Activated gamma-delta T cell (primary cell): ENCODE results near the gene GSN.
"Not testable (repeated sequence)": the region's sequence is repeated elsewhere in the genome, so short reads cannot be mapped to it uniquely, and the experiment has no call there.

Experiments
- DNase-seq: peaks from one replicate; lab custom pipeline; 2025; lab: John Stamatoyannopoulos, UW

The GSN gene

GRCh38 chr9:121288673-121289025 is 20.7 kb downstream of the GSN start:
- no peak for DNase-seq

- no peak for DNase-seq
These were observed 21.2 kb downstream of the GSN start for GRCh38 chr9:121289026-121289771.

DNA sequence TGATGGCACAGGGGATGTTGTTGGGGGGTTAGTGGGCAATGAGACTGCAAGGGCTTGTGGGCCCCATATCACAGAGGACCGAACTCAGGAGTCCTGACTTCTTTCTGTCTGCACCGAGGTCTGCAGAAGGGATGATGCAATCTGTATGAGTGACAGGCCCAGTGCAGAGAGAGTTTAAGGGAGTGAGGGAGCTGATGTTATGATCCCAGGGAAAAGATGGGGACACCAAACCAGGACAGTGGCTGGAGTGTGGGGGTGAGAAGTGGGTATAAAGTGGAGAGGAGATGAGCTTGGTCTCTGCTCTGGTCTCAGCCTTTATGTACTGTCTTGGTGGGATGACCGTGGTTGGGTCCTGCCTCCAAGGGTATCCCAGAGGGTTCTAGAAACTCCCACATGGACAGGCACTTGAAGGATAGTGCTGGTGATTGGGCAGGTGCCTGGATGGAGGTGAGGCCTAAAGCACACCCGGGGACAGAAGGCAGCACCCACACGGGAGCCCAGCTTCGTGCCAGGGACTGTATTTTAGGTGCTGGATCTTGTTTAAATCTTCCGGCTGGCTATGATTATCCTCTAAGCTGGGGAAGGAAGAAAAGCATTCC is 21.9 kb downstream of the GSN start:
- no peak for DNase-seq

- DNase-seq, result not testable (repeated sequence)
These were observed 23.6 kb downstream of the GSN start for GRCh38 chr9:121291536-121291935.

DNA sequence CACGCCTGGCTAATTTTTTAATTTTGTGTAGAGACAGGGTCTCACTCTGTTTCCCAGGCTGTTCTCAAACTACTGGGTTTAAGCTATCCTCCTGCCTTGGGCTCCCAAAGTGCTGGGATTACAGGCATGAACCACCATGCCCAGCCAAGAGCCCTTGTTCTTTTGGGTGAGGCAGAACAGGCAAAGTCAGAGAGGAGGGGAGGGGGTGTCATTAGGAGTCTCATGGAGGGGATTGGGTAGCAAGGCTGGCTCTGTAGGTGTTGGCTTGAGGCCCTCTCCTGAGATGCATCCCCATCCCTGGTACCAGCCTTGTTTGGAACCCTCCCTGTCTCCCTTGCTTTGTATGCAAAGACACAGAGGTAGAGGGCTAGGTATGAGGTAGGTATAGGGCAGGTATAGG is 24.1 kb downstream of the GSN start:
- DNase-seq, result no peak

DNA sequence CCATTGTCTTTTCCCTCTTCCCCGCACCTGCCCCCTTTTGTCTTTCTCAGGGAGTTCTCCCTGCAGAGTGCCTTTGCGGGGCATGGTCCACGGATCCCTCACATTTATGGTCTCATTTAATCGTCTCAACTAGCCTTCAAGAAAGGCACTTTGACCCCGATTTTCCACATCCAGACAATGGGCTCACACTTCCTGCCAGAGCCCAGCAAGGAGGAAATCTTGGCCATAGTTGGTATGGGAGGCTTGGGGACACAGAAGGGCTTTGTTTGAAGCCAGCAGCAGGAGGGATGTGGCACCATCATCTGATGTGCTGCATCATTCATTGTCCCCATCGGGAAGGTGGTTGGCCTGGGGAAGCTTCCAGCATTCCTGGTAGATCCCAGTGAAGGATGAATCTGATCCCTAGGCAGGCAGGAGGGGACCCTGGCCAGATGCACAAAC is 24.9 kb downstream of the GSN start:
- no peak for DNase-seq

- no peak for DNase-seq
These were observed 26.3 kb downstream of the GSN start for GRCh38 chr9:121294151-121294743.

GRCh38 chr9:121294866-121295661 is 27.1 kb downstream of the GSN start:
- DNase-seq, result no peak

GRCh38 chr9:121295662-121296191 is 27.8 kb downstream of the GSN start:
- no peak for DNase-seq

DNA sequence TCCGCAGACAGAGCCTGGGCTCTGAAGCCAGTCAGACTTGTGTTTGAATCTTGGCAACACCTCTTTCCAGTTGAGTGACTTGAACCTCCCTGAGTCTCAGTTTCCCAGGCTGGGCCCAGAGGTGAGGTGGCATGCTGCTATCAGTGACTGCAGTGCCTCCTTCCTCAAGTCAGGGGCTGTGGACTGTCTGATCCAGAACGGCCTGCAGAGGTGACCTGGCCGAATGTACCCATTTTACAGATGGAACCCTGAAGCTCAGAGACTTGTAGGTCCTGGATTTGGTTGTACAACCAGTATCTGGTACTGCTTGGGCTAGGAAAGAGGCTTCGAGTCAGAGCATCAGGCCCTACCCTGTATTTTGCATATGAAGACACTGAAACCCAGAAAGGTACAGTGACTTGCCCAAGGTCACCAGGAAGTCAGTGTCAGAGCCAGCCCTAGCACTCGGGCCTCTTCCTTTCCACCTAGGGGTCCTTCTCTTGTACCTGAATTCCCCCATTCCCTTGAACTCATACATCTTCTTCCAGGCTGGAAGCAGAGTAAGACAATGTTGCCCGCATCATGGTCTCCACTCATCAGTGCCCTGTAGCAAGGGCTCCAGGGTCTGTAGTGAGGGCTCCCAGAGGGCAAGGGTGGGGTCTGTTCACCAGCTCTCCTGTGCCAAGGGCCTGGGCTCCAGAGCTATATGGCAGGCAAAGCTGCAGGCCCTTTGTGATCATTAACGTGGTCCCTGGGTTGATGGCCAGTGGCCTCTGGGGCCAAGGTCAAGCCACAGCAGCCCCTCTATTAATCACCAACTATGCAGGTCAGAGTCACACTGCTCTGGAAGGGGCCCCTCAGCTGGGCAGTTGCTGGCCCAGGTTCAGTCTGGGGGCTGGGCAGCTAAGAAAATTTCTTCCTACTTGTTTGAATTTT is 28.5 kb downstream of the GSN start:
- DNase-seq, result no peak

- no peak for DNase-seq
These were observed 29.4 kb downstream of the GSN start for GRCh38 chr9:121297389-121297788.

- DNase-seq, result no peak
These were observed 30.1 kb downstream of the GSN start for GRCh38 chr9:121298016-121298538.

DNA sequence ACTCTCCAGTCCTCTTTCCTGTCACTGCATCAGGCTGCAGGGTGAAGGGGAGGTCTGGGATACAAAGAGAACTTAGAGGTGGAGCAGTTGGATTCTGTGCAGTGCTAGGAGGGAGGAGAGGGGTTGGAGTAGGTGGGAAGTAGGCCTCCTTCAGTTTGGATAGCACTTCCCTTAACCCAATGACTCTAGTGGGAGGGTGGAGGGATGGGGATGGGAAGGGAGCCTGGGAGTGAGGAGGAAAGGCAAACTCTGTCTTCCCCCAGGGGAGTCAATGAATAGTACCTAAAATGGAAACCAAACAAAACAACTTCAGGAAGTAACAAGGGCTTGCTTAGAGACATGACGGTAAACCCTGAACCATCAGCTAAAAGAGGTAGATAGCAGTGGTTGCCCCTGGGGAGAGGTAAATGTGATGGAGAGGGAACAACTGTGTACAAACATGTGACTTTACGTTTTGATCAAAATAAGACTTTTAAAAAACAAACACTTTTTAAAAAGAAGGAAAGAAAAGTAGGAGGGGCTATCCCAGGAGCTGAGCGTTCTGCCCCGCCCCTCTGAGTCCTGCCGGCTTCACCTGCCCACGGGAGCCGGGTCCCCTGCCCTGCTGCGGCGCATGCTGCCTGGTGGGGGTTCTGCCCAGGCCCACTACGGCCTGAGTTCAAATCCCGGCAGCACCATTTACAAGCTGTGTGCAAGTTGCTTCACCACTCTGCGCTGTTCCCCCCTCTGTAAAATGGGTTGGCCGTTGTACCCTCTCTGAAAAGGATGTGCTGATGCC is 30.9 kb downstream of the GSN start:
- no peak for DNase-seq

DNA sequence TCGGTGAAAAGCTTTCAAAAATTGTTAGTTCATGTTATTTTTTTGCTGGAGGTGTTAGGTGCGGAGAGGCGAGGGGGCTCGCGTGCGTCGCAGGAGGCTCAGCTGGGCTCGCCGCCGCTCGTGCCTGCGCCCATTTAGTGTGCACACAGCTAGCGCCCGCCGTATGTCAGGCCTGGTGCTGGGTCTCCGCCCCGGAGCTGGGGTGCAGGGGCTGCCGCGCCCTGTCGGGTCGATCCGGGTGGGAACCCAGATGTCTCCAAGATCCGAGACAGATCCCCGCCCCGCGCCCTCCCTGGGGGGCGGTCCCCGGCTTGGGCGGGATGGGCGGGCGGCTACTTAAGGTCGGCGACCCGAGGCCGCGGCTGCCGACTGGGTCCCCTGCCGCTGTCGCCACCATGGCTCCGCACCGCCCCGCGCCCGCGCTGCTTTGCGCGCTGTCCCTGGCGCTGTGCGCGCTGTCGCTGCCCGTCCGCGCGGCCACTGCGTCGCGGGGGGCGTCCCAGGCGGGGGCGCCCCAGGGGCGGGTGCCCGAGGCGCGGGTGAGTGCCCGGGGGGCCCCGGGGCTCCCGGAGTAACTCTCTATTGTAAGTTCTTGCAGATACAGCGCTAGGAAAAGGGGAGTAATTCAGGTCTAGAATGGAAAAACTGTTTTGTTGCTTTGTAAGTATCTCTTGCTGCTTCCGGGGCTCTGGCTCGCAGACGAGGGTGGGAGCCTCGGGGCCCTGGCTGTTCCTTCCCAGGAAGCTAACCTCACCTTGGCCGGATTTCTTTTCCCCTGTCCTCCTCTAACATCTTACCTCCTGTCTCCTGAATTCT is 31.7 kb downstream of the GSN start:
- no peak for DNase-seq

GRCh38 chr9:121300283-121301119 is 32.5 kb downstream of the GSN start:
- DNase-seq, result no peak

DNA sequence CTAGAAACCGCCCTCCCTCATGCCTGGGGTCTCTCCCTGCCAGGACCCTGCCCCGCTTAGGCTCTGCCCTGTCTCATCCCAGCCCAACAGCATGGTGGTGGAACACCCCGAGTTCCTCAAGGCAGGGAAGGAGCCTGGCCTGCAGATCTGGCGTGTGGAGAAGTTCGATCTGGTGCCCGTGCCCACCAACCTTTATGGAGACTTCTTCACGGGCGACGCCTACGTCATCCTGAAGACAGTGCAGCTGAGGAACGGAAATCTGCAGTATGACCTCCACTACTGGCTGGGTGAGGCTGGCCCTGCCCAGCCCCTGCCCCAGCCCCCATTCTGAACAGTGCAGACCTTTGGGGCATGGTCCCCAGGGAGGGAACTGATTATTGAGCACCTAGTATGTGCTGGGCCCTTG is 33.9 kb downstream of the GSN start:
- no peak for DNase-seq

- DNase-seq, result no peak
These were observed 34.4 kb downstream of the GSN start for GRCh38 chr9:121302341-121302740.

GRCh38 chr9:121302786-121303185 is 34.8 kb downstream of the GSN start:
- no peak for DNase-seq
